Activated T-helper 2 cell treated with anti-CD3 and anti-CD28 coated beads, Interferon-gamma antibody, Interleukin-2, Interleukin-4, amounts not matched to agents 10 μg/mL and 5 μg/mL and 100 μg/mL, durations not matched to agents 14 hours and 24 hours and 36 hours (primary cell): Measurements from ENCODE around the gene MT1B. TPM values are rescaled to one million over a fixed set of nuclear protein-coding genes. Genes with fewer than 3 reads are reported as not detected.

Source experiments
- DNase-seq: peaks from one replicate; pipeline ENCODE4 v3.0.0; 2021; ENCODE audit warnings: low spot score
- H3K27ac Mint-ChIP-seq: one replicate; pipeline ENCODE4 v1.8.0; 2021; ENCODE audit warnings: mixed read lengths
- H3K27me3 Mint-ChIP-seq: one replicate; pipeline ENCODE4 v1.8.0; 2021; ENCODE audit warnings: low read depth, mixed read lengths
- H3K36me3 Mint-ChIP-seq: one replicate; pipeline ENCODE4 v1.8.0; 2021; ENCODE audit warnings: low read depth, mixed read lengths
- H3K4me1 Mint-ChIP-seq: one replicate; pipeline ENCODE4 v1.8.0; 2021; ENCODE audit warnings: low read depth, mixed read lengths
- H3K4me3 Mint-ChIP-seq: one replicate; pipeline ENCODE4 v1.8.0; 2021; ENCODE audit warnings: low read depth, mild to moderate bottlenecking, moderate library complexity, mixed read lengths
- H3K9me3 Mint-ChIP-seq: one replicate; pipeline ENCODE4 v1.8.0; 2021; ENCODE audit warnings: mixed read lengths
- intact Hi-C: fragments of 100-400 bp; cut with micrococcal nuclease; formaldehyde crosslinking; loops from one replicate; pipeline ENCODE4 v1.15.1; 2023
- total RNA-seq: library from RNA; stranded (reverse); gene quantifications from 2 replicates; pipeline ENCODE4 v1.2.3, GENCODE V29; 2022

MT1B gene
- total RNA-seq, 1 donor from 2014 or later = not detected

DNA sequence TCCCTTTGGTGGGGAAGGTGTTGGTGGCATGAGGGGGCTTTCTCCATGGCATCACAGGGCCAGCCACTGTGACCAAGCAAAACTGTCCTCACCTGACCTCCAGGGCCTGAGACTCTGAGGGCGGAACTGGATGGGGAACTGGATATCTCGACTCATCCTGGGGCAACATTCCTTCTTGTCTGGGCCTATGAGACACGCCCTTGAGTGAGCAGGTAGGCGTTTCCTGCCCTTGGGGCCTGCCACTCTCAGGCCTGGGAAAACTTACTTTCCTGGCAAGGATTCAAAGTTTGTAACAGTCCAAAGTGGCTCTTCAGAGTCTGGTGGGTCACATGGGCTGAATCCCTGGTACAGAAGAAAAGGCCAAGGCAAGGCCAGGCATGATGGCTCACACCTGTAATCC is 40.2 kb downstream of the MT1B start:
- H3K36me3 Mint-ChIP-seq = no peaks in the 10 kb centered on the region
- intact Hi-C loops = no loop called here
- no peak overlapping the region for H3K27ac Mint-ChIP-seq
- no peak overlapping the region for H3K4me3 Mint-ChIP-seq
- H3K27me3 Mint-ChIP-seq = peaks cover 3% of the 10 kb centered on the region
- H3K9me3 Mint-ChIP-seq = no peaks in the 10 kb centered on the region
- H3K4me1 Mint-ChIP-seq = no peaks in the 10 kb centered on the region
- DNase-seq = no peak

DNA sequence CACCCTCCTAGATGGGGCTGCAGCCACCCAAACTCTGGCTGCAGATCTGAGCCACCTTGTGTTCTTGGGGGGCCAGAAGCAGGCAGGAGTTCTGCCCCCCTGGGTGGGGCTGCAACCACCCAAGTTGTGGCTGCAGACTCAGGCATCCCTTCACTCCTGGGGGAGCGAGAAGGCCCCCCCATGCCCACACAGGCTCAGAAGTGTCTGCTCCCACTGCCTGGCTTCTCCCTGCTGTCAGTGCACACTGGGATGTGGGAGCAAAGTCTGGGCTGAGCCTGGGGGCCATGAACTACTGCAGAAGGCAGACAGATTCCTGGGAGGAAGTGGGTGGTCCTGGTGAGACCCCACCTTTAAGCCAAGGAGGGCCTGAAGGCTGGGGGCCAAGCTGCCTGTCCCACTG is 43.6 kb downstream of the MT1B start:
- H3K4me3 Mint-ChIP-seq = no peak overlapping the region
- no peaks in the 10 kb centered on the region for H3K9me3 Mint-ChIP-seq
- DNase-seq = no peak
- H3K27me3 Mint-ChIP-seq = no peaks in the 10 kb centered on the region
- no peaks in the 10 kb centered on the region for H3K36me3 Mint-ChIP-seq
- no peak overlapping the region for H3K27ac Mint-ChIP-seq
- intact Hi-C loops = no loop called here
- H3K4me1 Mint-ChIP-seq = no peaks in the 10 kb centered on the region

DNA sequence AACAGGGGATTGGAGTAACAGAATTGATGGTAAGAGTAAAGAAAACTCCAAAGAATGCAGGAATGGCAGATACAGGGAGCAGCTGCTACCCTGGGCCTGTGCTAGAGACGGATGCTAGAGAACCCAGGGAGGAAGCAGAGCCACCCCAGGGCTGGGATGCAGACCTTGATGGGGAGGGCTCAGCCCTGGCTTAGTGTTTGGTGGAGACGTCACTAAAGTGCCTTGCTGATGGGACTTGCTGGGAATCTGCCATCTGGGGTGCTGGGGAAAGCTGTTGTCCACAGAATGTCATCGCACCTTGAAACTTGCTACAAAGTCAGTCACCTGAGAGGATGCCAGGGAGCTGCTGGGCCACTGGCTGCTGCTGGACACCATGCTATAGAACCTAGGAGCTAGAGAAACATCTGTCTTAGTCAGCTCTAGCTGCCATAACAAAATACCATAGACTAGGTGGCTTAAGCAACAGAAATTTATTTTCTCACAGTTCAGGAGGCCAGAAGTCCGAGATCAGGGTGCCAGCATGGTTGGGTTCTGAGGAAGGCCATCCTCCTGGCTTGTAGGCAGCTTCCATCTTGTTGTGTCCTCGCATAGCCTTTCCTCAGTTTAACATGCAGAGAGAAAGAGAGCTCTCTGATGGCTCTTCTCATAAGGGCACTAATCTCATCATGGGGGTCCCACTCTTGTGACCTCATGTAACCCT is 45.9 kb downstream of the MT1B start:
- no peak for DNase-seq
- no peak overlapping the region for H3K4me3 Mint-ChIP-seq
- intact Hi-C loops = no loop called here
- H3K36me3 Mint-ChIP-seq = no peaks in the 10 kb centered on the region
- no peak overlapping the region for H3K27ac Mint-ChIP-seq
- no peaks in the 10 kb centered on the region for H3K9me3 Mint-ChIP-seq
- H3K27me3 Mint-ChIP-seq = no peaks in the 10 kb centered on the region
- H3K4me1 Mint-ChIP-seq = peaks cover 9% of the 10 kb centered on the region

DNA sequence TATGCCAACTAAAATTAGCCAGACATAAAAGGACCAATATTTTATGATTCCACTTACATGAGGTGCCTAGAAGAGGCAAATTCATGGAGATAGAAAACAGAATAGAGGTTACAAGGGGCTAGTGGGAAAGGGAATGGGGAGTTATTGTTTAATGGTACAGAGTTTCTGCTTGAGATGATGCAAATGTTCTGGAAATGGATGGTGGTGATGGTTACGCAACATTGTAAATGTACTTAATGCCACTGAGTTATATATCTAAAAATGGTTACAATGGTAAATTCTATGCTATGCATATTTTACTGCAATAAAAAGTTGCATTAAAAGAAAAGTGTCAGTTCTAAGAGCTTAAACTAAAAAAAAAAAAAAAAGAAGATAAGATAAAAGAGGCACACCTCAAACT is 48.5 kb downstream of the MT1B start:
- intact Hi-C loops = no loop called here
- no peaks in the 10 kb centered on the region for H3K27me3 Mint-ChIP-seq
- H3K36me3 Mint-ChIP-seq = no peaks in the 10 kb centered on the region
- no peak for DNase-seq
- peaks cover 9% of the 10 kb centered on the region for H3K4me1 Mint-ChIP-seq
- H3K4me3 Mint-ChIP-seq = no peak overlapping the region
- no peak overlapping the region for H3K27ac Mint-ChIP-seq
- no peaks in the 10 kb centered on the region for H3K9me3 Mint-ChIP-seq

DNA sequence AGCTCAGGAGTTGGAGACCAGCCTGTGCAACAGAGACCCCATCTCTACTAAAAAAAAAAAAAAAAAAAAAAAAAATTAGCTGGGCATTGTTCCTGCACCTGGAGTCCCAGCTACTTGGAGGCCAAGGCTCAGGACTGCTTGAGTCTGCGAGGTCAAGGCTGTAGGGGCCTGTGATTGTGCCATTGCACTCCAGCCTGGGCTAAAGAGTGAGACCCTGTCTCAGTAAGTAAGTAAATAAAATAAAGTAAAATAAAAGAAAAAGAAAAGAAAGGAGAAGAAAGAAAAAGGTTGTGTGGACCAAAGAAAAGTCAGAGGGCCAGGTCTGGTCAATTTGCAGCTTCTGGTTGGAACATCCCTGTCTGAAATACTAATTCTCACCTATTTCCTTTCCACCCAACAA is 48.9 kb downstream of the MT1B start:
- no peaks in the 10 kb centered on the region for H3K9me3 Mint-ChIP-seq
- intact Hi-C loops = no loop called here
- H3K4me1 Mint-ChIP-seq = peaks cover 11% of the 10 kb centered on the region
- DNase-seq = no peak
- no peak overlapping the region for H3K27ac Mint-ChIP-seq
- H3K36me3 Mint-ChIP-seq = no peaks in the 10 kb centered on the region
- H3K27me3 Mint-ChIP-seq = no peaks in the 10 kb centered on the region
- no peak overlapping the region for H3K4me3 Mint-ChIP-seq

DNA sequence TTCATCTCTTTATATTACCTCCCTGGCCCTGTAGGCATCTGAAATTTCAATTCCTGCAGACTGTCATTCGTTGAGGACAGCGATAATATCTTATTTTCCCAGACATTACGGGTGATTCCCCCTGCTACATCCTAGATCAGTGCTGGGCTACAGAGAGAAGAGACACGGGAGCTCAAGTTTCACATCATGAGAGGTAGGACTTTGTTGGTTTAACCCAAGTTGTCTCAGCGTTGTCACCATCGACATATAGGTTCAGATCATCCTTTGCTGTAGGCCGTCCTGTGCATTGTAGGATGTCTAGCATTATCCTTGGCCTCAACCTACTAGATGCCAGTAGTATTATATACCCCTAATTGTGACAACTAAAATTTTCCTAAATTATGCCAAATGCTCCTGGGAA is 49.8 kb downstream of the MT1B start:
- no peak overlapping the region for H3K4me3 Mint-ChIP-seq
- H3K9me3 Mint-ChIP-seq = no peaks in the 10 kb centered on the region
- no peak overlapping the region for H3K27ac Mint-ChIP-seq
- H3K36me3 Mint-ChIP-seq = no peaks in the 10 kb centered on the region
- peaks cover 12% of the 10 kb centered on the region for H3K4me1 Mint-ChIP-seq
- DNase-seq = no peak
- H3K27me3 Mint-ChIP-seq = no peaks in the 10 kb centered on the region
- intact Hi-C loops = no loop called here

Other genes with a start within 250 kb of the MT1B start
- 58.8 and 59.8 TPM in 2 replicates for gene AMFR, start 226.3 kb upstream of the MT1B start, total RNA-seq
- gene NUDT21, start 200.6 kb upstream of the MT1B start, total RNA-seq = 307 and 313 TPM in 2 replicates
- 78.0 and 79.7 TPM in 2 replicates for gene OGFOD1, start 200.3 kb upstream of the MT1B start, total RNA-seq
- gene BBS2, start 131.9 kb upstream of the MT1B start, total RNA-seq = 11.3 and 18.0 TPM in 2 replicates
- gene MT4, start 86.8 kb upstream of the MT1B start, total RNA-seq = not detected in 2 replicates
- gene MT3, start 62.4 kb upstream of the MT1B start, total RNA-seq = 7.5 and 7.9 TPM in 2 replicates
- gene MT2A, start 43.3 kb upstream of the MT1B start, total RNA-seq = 827 and 878 TPM in 2 replicates
- 181 and 184 TPM in 2 replicates for gene MT1E, start 26.1 kb upstream of the MT1B start, total RNA-seq
- gene MT1M, start 19.2 kb upstream of the MT1B start, total RNA-seq = not detected in 2 replicates
- 7.6 and 8.3 TPM in 2 replicates for gene MT1A, start 13.2 kb upstream of the MT1B start, total RNA-seq
- 6.4 and 8.0 TPM in 2 replicates for gene MT1F, start 6.1 kb downstream of the MT1B start, total RNA-seq
- gene MT1G, start 16.2 kb downstream of the MT1B start, total RNA-seq = 21.1 and 24.5 TPM in 2 replicates
- not detected in 2 replicates for gene MT1H, start 17.9 kb downstream of the MT1B start, total RNA-seq
- gene MT1X, start 30.6 kb downstream of the MT1B start, total RNA-seq = 58.2 and 62.3 TPM in 2 replicates
- gene NUP93, start 78.2 kb downstream of the MT1B start, total RNA-seq = 145 and 149 TPM in 2 replicates
- gene SLC12A3, start 213.3 kb downstream of the MT1B start, total RNA-seq = not detected in 2 replicates